Stimulated activated CD4-positive, alpha-beta T cell treated with anti-CD3 and anti-CD28 coated beads, Interleukin-15, amount 100 ng/mL, for 1 hour (primary cell): ENCODE measurements around the gene COCH.

Experiments used
- DNase-seq, 2 donors: peaks; one replicate each; pipeline ENCODE4 v3.0.0-alpha.2; 2020; ENCODE audit warnings: low read depth in 1 of 2, low spot score in 1 of 2

COCH gene

DNA sequence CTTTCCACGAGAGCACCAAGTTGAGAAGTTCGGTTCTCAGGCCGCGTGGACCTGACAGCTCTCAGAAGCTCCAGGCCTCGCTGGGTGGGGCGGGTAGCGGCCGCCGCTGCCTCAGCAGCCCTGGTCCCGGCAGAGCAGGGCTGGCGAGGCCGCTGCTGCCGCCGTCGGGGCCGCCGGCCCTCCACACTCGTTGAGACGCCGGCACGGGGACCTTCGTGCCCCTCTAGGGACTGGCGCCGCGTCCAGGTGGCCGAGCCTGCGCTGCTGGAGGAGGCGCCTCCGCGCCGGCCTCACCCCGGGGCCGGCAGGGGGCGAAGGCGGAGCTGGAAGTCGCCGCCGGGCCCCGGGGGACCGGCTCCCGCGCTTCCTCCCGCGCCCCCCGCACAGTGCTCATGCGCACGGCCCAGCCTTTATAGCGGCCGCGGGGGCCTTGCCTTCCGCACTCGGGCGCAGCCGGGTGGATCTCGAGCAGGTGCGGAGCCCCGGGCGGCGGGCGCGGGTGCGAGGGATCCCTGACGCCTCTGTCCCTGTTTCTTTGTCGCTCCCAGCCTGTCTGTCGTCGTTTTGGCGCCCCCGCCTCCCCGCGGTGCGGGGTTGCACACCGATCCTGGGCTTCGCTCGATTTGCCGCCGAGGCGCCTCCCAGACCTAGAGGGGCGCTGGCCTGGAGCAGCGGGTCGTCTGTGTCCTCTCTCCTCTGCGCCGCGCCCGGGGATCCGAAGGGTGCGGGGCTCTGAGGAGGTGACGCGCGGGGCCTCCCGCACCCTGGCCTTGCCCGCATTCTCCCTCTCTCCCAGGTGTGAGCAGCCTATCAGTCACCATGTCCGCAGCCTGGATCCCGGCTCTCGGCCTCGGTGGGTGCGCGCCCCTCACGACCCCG lies at the start of gene COCH:
Gene COCH, plus strand, starts transcription at position 440 of the 879 bp plus-strand sequence. Its CDS starts 380 bp downstream, at position 820.
- no peak for DNase-seq

DNA sequence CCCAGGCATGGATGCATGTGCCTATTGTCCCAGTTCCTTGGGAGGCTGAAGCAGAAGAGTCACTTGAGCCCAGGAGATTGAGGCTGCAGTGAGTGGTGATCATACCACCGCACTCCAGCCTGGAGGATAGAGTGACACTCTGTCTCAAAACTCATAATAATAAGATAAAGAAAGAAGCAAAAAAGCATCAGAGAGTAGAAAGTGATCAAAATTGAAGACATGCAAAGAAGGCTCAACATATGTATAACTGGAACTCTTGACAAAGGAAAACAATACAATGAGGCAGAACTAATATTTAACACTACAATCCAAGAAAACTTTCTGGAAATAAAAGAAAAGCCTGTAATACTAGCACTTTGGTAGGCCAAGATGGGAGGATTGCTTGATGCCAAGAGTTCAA lies 48.3 kb upstream of the COCH start:
- DNase-seq = no peak

DNA sequence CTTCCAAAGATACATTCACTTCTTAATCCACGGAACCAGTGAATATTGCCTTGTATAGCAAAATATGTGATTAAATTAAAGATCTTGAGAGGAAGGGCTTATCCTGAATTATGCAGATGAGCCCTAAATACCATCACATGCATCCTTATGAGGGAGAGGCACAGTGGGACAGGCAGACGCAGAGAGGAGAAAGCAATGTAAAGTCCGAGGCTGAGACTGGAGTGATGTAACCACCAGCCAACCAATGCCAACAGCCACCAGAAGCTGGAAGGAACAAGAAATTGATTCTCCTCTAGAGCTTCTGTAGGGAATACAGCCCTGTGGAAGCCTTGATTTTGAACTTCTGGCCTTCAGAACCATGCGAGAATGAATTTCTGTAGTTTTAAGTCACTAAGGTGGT lies 44.5 kb upstream of the COCH start:
- no peak for DNase-seq

DNA sequence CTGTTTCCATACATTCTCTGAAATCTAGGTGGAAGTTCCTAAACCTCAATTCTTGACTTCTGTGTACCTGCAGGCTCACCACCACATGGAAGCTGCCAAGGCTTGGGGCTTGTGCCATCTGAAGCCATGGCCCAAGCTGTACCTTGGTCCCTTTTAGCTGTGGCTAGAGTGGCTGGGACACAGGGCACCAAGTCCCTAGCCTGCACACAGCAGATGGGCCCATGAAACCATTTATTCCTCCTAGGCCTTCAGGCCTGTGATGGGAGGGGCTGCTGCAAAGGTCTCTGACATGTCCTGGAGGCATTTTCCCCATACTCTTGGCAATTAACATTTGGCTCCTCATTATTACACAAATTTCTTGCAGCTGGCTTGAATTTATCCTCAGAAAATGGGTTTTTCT lies 40.0 kb upstream of the COCH start:
- no peak for DNase-seq

DNA sequence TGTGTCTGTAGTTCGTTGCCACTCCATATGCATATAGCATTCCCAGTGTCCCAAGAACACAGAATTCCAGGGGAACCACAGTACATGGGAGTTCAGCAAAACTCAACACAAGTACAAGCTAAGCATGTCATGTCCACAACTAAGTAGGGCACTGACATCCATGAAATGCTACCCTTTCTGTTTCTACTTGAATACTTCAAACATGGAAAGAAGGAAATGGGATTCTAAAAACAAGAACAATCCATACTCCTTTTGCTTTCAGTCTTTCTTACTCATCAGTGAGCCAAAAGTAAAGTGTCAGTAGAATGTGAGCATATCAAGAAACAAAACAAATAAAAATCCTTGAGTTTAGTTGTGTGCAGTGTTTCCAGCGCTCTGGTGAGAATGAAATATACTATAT lies 36.0 kb upstream of the COCH start:
- no peak for DNase-seq

DNA sequence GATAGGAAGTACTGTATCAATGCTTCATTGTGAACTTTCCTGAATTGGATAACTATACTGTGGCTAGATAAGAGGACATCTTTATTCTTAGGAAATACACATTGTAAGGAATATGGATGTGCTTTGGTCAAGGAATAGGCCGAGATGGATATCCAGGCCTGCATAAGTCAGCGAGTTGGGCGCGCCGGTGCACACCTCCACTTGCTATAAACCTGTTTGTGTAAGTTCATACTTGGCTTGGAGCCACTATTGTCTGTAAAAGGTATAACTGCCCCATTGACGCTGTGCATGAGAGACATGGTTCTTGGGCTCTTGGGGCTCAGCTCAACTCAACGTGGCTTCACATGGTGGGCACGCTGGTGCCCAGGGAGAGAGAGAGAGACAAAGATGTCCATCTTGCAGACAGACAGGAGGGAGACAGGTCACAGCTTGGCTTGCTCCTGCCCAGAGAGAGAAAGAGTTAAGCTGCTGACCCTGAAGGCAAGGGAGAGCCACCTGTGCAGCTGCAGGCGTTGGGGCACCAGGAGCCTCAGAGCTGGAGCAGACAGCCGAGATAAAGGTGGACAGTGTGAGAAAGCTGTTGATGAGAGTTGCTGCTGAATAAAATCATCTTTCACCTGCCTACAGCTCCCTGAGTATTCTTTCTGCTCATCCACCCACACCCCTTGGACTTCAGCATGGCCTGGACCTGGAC lies 34.1 kb upstream of the COCH start:
- DNase-seq = no peak

DNA sequence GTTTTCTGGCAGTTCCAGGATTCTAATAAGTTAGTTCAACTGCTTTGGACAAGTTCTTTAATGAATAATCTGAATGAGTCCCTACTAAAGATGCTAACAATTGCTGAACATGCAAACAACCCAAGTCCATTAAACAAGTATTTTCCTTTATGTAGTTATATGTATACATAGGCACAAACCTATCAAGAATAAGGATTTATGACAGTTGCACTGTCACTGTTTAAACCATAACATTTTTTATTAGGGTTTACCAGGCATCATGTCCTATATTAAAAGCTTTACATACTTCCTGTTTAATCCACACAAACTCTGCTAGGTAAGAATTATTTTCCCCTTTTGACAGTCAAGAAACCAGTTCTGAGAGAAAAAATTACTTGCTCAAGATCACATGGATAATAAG lies 31.9 kb upstream of the COCH start:
- no peak for DNase-seq

DNA sequence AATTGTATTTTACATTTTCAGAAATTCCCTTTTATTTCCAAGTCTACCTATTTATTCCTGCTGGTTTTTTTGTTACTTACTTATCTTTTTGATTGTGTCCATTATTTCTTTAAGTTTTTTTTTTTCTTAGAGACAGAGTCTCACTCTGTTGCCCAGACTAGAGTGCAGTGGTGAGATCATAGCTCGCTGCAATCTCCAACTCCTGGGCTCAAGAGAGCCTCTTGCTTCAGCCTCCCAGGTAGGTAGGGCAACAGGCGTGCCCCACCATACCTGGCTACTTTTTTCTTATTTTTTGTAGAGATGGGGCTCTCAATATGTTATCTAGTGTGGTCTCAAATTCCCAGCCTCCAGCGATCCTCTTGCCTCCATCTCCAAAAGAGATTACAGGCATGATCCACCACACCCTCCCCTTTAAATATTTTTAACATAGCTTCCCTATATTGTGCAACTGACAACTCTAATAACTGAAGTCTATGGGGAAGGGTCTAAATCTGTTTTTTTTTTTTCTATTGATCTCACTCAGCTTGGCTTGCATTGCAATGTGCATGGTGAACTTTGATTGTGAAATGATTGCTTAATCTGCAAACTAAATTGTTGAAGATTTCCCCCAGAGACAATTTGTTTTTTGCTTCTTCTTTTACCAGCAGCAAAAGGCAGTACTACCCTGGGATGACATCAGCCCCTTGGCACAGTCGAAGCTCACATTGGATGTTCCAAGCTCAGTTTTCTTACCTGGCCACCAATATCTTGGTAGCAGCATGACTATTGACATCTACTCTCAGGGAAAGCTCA lies 25.7 kb upstream of the COCH start:
- no peak for DNase-seq

DNA sequence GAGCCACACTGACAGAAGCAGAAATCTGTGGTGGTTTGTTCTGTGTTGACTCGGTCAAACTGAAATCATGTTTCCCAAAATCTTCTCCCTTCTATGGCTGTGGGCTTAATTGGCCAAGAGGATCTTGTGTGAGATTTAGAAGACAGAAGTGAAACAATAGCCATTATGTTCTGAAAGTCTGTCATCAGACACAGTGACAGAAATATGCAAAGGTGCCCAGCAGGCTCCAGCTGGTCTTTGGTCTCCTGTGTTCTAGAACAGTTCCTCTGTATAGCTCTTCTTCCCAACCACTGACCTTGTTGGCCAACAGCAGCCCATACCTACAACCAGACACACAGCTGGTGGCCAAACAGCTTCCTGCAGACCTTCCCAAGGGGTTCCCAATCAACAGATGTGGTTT lies 25.0 kb upstream of the COCH start:
- no peak for DNase-seq

DNA sequence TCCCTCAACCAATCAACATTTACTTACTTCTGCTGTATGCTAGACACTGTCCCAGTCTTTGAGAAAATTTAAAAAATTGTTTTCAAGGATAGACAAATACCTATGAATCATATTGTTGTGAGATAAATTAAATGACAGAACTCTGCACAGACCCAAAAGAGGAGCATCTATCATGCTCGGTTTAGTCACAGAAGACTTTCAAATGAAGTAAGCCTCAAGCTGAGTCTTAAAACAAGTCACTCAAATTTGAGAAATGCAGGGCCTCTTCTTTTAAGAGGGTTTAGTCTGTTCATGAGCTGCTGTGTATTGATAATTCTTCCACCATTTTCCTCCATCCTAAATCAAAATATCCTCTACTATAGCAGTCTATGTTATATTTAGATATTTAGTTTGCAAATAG lies 24.4 kb upstream of the COCH start:
- DNase-seq = no peak

DNA sequence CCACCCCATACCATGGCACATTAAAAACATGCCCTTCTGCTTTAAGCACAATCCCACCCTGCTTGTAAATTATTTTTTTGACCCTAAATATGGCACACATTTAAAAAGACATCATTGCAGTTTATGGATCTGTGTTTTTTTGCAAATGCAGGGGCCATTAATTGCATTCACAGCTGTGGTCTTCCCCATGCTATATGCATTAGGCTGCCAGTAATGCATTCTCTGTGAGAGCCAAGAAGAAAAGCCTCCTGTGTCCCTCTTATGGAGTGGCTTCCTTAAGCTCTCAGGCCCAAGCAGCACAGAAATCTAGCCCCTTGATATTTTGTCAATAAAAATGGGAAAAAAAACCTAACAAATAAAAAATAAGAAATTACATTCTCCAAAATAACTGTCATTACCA lies 20.4 kb upstream of the COCH start:
- DNase-seq = no peak

DNA sequence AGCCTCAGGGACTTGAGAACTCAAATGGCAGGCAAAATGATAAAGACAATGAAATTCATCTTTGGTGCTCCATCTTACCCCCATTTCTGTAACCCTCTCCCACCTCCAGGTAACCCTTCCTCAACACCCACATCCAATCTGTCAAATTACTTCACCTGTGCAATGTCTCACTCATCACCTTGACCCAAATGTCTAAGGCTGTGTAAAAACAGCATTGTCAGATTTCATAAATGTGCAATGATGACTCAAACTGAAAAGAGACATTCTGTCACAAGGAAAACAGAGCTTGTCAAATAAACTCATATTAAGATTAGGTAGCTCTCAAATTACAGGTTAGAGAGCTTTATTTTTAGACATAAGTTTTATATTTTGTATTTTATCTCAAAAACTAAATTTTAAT lies 19.9 kb upstream of the COCH start:
- no peak for DNase-seq

DNA sequence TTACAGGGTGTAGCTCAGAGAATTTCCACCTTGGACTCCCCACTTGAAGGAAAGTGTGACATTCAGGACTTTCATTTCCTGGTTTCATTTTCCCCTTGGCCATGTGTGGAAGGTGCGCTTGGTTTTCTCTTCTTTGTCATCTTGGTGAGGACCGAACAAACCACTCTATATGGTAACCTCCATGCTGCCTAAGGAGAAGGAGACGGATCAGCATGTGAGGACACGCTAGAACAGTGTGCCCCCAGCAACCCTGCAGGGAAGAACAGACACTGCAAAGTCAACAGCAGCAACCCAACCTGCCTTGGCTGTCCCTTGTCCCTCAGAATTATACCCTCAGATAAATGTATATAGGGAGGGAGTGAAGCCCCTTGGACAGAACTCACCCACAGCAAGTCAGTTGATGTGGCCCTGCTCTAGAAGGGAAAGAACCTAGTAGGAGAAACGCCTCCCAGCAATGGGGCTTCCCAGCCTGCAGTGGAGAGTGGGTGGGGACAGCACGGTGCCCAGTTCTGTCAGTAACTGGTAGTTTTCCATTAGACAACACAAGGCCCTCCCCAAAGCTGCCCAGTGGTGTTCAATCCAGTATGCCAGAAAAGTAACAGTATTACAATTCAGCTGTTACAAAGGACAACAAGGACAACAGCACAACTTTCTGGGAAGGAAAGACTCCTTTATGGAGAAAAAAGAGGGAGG lies 18.9 kb upstream of the COCH start:
- DNase-seq = no peak

DNA sequence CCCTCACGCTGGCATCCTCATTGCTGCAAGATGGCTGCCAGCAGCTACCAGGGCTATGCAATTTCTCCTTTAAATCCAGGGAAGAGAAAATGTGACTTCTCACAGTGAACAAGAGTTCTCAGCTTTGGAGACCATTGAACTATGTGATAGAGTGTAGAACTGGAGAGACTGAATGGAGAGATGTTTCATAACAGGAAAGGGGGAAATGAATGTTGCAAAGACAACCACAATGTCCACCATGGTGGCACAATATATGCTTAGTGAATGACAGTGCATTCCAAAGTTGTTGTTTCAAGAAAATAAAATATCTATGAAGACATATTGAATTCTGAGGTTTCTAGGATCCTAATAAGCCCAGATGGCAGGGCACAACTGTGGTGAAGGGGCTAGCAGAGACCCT lies 13.2 kb upstream of the COCH start:
- DNase-seq = no peak

DNA sequence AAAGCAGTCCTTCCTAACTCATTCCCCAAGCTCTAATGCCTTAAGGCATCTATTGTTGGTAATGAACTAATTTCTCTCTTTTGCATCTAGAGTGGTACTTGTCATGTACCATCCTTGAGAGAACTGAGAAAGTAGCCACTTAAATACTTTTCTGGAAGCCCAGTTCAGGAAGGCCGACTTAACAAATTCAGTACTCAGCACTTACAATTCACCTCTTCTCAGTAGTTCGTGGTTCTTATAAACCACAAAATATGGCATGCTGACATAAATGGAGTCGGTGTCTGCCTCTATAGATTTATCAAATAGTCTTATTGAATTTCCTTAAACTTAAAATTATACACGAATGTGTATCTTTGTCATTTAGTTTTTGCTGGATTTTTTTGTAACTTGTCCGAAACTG lies 9.4 kb upstream of the COCH start:
- DNase-seq = no peak

DNA sequence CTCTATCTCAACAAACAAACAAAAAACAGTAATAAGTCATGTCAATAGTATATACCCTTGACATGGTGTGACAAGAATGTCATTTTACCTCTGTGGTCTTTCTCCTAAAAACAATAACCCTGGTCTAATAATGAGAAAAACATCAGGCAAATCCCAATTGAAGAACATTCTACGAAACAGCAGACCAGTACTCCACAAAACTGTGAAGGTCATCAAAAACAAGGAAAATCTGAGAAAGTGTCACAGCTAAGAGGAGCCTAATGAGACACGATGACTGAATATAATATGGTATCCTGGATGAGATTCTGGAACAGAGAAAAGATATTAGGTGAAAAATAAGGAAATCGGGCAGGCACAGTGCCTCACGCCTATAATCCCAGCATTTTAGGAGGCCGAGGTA lies 5.6 kb upstream of the COCH start:
- DNase-seq = no peak

DNA sequence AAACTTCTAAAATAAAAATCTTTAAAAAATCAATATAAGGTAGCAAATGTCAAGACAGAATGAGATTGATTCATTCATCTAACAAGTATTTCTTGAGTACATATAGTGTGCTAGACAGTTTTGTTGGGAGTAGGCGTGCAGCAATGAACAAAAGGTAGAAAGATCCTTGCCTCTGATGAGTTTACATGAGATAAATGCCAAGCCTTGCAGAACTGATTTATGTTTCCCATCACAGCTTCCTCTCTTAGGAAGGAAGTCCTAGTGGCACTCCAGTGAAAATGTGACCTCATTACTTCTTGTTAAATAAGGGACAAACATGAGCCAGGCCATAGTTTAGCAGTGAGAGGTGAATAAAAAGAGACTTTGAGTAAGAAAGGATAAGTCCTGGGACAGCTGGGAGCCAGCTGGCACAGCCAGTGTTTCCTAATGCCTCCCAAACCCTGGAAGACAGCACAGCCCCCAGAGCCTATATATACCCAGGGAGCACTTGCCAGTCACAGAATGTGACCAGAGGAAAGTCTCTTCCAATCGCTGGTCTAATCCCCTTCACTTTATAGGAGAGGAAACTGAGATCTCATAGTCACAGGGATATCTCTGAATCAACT lies 4.7 kb upstream of the COCH start:
- DNase-seq = no peak

DNA sequence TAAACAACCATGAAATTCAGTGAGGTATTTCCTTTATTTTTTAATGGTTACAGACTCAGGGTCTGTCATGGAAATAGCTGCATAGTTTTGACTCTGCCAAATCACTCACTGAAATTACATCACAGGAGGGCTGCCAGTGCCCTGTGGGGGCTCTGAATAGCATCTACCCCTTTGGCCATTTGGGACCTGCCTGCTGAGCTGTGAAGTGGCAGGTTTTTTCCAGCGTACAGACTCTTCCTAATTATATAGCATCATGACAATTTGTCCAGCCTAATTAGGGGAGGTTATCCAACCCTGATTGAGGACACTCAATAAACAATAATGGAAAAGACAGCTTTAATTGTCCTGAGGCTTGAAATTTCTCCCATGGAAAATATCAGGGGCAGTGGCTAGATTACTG lies 1.8 kb upstream of the COCH start:
- no peak for DNase-seq

DNA sequence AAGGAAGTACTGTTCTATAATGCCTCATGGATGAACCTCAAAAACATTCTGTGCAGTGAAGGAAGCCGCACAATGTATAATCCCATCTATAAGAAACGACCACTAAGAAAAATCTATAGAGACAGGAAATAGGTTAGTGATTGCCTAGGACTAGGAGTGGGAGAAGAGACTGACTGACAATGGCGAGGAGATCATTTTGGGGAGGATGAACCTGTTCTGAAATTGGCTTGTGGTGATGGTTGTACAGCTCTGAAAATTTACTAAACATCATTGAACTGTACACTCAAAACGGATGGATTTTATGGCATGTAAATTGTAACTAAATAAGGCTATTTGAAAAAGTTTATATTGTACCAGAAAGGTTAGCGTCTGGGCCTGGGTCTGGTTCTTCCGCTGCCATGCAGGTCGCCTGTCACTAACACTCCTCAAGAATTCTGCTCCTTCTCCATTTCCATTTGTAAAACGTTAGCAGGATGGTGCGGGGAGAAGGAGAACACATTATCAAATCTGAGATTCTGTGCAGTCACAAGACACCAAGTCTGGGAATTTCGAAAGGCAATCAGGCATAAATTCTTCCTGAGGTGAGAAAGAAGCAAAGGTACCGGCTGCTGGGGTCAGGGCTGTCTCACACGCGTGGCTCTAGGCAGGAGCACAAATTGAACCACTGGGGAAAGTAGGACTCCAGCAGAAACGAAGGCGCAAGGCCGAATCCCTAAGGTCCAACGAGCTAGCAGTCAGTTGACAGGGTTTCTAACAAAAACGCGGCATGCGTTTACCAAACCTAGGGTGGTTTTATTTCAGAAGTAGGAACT lies 845 bp upstream of the COCH start:
- no peak for DNase-seq
